T-helper 1 cell treated with Interleukin-12 subunit alpha and Interleukin-12 subunit beta and Interleukin-4 antibody, amounts not matched to agents 30 ng/mL and 1 ng/mL, for 36 hours (primary cell): ENCODE results near the gene TBC1D22A. TPM values are rescaled to one million over a fixed set of nuclear protein-coding genes. Genes with fewer than 3 reads are reported as not detected.

ENCODE experiments used
- total RNA-seq: library from RNA; stranded (reverse); gene quantifications from 2 replicates; pipeline ENCODE4 v1.2.3, GENCODE V29; 2022

Gene TBC1D22A
- total RNA-seq, 1 donor from 2014 or later, result 39.3 TPM

Other genes with a start within 250 kb of the TBC1D22A start
- 0.41 and 0.47 TPM in 2 replicates for gene CELSR1, start 225.0 kb upstream of the TBC1D22A start, total RNA-seq
- gene GRAMD4, start 142.3 kb upstream of the TBC1D22A start, total RNA-seq, result 65.9 and 69.5 TPM in 2 replicates
- 64.5 and 65.1 TPM in 2 replicates for gene CERK, start 24.4 kb upstream of the TBC1D22A start, total RNA-seq